Neuronal stem cell (in vitro differentiated cells): ENCODE data around the gene BCO2.

Source experiments
- DNase-seq: peaks from one replicate; pipeline ENCODE4 v3.0.0-alpha.2; 2013; ENCODE audit warnings: low spot score
- H2AFZ ChIP-seq: one replicate; pipeline ENCODE4 v1.6.1; 2013; ENCODE audit warnings: mild to moderate bottlenecking, low read length, inconsistent platforms
- H2AK5ac ChIP-seq: 2 replicates; pipeline ENCODE4 v1.6.1; 2013; ENCODE audit warnings: low read depth, mild to moderate bottlenecking, inconsistent platforms, low read length, moderate library complexity, mixed read lengths
- H2BK120ac ChIP-seq: 2 replicates; pipeline ENCODE4 v1.6.1; 2013; ENCODE audit warnings: low read depth, mild to moderate bottlenecking, inconsistent platforms, low read length, moderate library complexity, mixed read lengths
- H2BK12ac ChIP-seq: one replicate; pipeline ENCODE4 v1.6.1; 2013; ENCODE audit warnings: low read length, inconsistent platforms
- H2BK15ac ChIP-seq: 2 replicates; pipeline ENCODE4 v1.6.1; 2013; ENCODE audit warnings: mild to moderate bottlenecking, low read length, inconsistent platforms, mixed read lengths
- H2BK5ac ChIP-seq: one replicate; pipeline ENCODE4 v1.6.1; 2013; ENCODE audit warnings: inconsistent platforms, mild to moderate bottlenecking, low read length, moderate library complexity
- H3K14ac ChIP-seq: one replicate; pipeline ENCODE4 v1.6.1; 2013; ENCODE audit warnings: low read length, inconsistent platforms
- H3K18ac ChIP-seq: 2 replicates; pipeline ENCODE4 v1.6.1; 2013; ENCODE audit warnings: low read length, inconsistent platforms
- H3K23ac ChIP-seq: 2 replicates; pipeline ENCODE4 v1.6.1; 2013; ENCODE audit warnings: low read depth, mild to moderate bottlenecking, mixed read lengths, low read length, inconsistent platforms; ENCODE audit not compliant: poor library complexity
- H3K27ac ChIP-seq: replicated peaks from 3 replicates; pipeline ENCODE4 v1.5.1; 2013; ENCODE audit warnings: low read length, inconsistent platforms
- H3K27me3 ChIP-seq, 3 experiments: 2 replicates each; pipeline ENCODE4 v1.6.1; 2013; ENCODE audit warnings: low read length in 3 of 3, mild to moderate bottlenecking in 2 of 3, inconsistent platforms in 1 of 3, low read depth in 1 of 3, mixed read lengths in 1 of 3, moderate library complexity in 1 of 3; ENCODE audit not compliant: control insufficient read depth in 3 of 3, insufficient read depth in 3 of 3
- H3K36me3 ChIP-seq, 2 donors: replicated peaks in 1 of 2; 2 replicates each; pipeline ENCODE4 v1.6.1; 2013; ENCODE audit warnings: low read length in 2 of 2; ENCODE audit not compliant: control insufficient read depth in 2 of 2, insufficient read depth in 2 of 2
- H3K4ac ChIP-seq: 2 replicates; pipeline ENCODE4 v1.6.1; 2013; ENCODE audit warnings: inconsistent platforms, mild to moderate bottlenecking, low read length, moderate library complexity
- H3K4me1 ChIP-seq, 2 donors: 1 replicate in 1 of 2; 2 replicates in 1 of 2; pipeline ENCODE4 v1.6.1; 2013; ENCODE audit warnings: low read length in 2 of 2, low read depth in 1 of 2; ENCODE audit not compliant: control insufficient read depth in 2 of 2, insufficient read depth in 1 of 2
- H3K4me2 ChIP-seq: one replicate; pipeline ENCODE4 v1.6.1; 2013; ENCODE audit warnings: mild to moderate bottlenecking, low read length, inconsistent platforms; ENCODE audit not compliant: insufficient read depth, poor library complexity, severe bottlenecking
- H3K4me3 ChIP-seq, 2 donors: 2 replicates each; pipeline ENCODE4 v1.5.1; 2013; ENCODE audit warnings: low read length in 2 of 2, mild to moderate bottlenecking in 2 of 2, inconsistent platforms in 1 of 2, moderate library complexity in 1 of 2
- H3K79me1 ChIP-seq: one replicate; pipeline ENCODE4 v1.6.1; 2013; ENCODE audit warnings: low read depth, mild to moderate bottlenecking, inconsistent platforms, low read length, moderate library complexity
- H3K9ac ChIP-seq: one replicate; pipeline ENCODE4 v1.6.1; 2013; ENCODE audit warnings: mild to moderate bottlenecking, low read depth, low read length, inconsistent platforms; ENCODE audit not compliant: poor library complexity
- H3K9me3 ChIP-seq, 2 donors: replicated peaks in 1 of 2; 2 replicates each; pipeline versions ENCODE3 to v1.6.1; 2013; ENCODE audit warnings: low read length in 2 of 2, mild to moderate bottlenecking in 2 of 2, inconsistent platforms in 1 of 2, low read depth in 1 of 2, mixed read lengths in 1 of 2, moderate library complexity in 1 of 2; ENCODE audit not compliant: control insufficient read depth in 2 of 2, insufficient read depth in 1 of 2
- H4K8ac ChIP-seq: one replicate; pipeline ENCODE4 v1.6.1; 2013; ENCODE audit warnings: low read depth, mild to moderate bottlenecking, inconsistent platforms, low read length, moderate library complexity
- H4K91ac ChIP-seq: one replicate; pipeline ENCODE4 v1.6.1; 2013; ENCODE audit warnings: low read length, low read depth, mild to moderate bottlenecking, inconsistent platforms; ENCODE audit not compliant: poor library complexity
- WGBS, 2 donors: extraction: QIAGEN DNeasy Blood & Tissue Kit; methylation state at CpG; one replicate each; pipeline ENCODE4 v1.1.7; 2013; ENCODE audit warnings: missing lambda C conversion rate in 2 of 2, mixed read lengths in 1 of 2; ENCODE audit not compliant: insufficient read length in 2 of 2, insufficient replicate concordance in 1 of 2; ENCODE audit errors: extremely low coverage in 2 of 2; 5-methylcytosine and 5-hydroxymethylcytosine counted together

BCO2 gene

DNA sequence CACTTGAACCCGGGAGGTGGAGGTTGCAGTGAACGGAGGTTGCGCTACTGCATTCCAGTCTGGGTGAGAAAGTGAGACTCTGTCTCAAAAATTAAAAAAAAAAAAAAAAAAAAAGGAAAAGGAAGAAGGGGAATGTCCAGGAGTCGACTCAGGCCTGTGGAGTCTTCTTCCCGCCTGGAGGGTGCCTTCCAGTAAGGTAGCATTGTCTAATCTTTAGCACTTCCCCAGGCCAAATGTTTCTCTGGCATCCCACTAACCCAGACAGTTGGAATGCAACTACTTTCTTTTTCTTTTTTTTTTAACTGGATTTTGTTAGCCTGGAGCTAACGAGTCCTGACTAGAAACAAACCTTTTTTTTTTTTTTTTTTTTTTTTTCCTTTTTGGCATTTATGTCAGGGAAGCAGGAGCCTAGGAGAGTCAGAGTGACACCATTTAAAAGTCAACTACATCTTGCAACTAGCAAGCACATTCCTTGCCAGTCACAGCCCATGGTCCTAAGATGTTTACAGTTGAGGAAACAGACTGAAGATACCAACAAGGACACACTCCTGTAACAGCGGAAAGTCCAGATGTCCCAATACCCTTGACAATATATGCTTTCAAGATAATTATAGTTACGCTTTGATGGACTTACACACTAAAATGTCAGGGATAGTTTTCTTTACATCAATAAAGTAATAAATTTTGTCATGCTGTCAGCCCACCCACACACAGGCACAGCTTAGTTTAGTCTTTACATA lies 74.7 kb downstream of the BCO2 start:
- H2BK5ac ChIP-seq, result no peak overlapping the region
- no peak overlapping the region for H3K14ac ChIP-seq
- H3K27me3 ChIP-seq, result no peaks in the 10 kb centered on the region
- no peak overlapping the region for H2AFZ ChIP-seq
- no peak overlapping the region for H3K4ac ChIP-seq
- no peak overlapping the region for H3K9ac ChIP-seq
- no peak overlapping the region for H3K27ac ChIP-seq
- H2AK5ac ChIP-seq, result no peak overlapping the region
- H3K79me1 ChIP-seq, result no peaks in the 10 kb centered on the region
- peaks cover 0 to 2% of the 10 kb centered on the region in 2 donors for H3K36me3 ChIP-seq
- no peak overlapping the region for H2BK120ac ChIP-seq
- DNase-seq, result no peak
- no CpG with 5 or more reads among the region's 8 CpGs for WGBS, 2 donors
- no peak overlapping the region for H2BK15ac ChIP-seq
- H2BK12ac ChIP-seq, result no peak overlapping the region
- no peak overlapping the region for H3K4me3 ChIP-seq
- no peak overlapping the region for H4K8ac ChIP-seq
- H3K23ac ChIP-seq, result no peak overlapping the region
- H4K91ac ChIP-seq, result no peak overlapping the region
- peaks cover 0 to 7% of the 10 kb centered on the region in 2 donors for H3K9me3 ChIP-seq
- H3K4me2 ChIP-seq, result no peak overlapping the region
- peaks cover under 1 to 5% of the 10 kb centered on the region in 2 donors for H3K4me1 ChIP-seq
- no peak overlapping the region for H3K18ac ChIP-seq

DNA sequence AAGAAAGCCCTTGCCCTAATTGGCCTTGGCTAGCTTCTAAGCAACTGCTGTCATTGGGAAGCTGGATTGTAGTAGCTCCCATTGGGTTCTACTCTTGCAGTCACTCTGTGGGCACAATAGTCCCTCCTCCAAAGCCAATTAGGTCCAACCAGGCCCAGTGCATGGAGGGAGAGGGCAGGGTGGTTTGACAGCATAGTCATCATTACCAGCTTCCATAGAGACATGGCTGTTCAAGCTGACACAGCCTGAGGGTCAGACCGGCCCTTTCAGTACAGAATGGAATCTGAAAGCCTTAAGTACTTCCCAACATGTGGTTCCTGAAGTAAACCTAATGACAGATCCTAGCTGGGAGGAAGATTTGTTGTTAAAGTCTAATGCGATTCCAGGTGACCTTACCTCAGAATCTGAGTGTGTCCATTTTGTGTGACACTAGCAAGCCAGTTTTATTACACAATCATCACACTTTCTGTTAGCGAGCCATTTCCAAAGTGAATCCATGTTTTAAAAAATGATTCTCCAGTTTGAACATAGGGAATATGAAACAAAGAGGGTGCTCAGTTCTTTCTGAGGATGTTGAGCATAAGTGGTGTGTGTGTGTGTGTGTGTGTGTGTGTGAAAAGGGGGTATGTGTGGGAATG lies 78.4 kb downstream of the BCO2 start:
- no peak overlapping the region for H3K4me2 ChIP-seq
- no peak overlapping the region for H2AFZ ChIP-seq
- peaks cover 5 to 6% of the 10 kb centered on the region in 2 donors for H3K4me1 ChIP-seq
- H3K23ac ChIP-seq, result no peak overlapping the region
- H3K14ac ChIP-seq, result no peak overlapping the region
- H3K9ac ChIP-seq, result no peak overlapping the region
- no peak overlapping the region for H3K4ac ChIP-seq
- no CpG with 5 or more reads among the region's 3 CpGs for WGBS, 2 donors
- H3K18ac ChIP-seq, result no peak overlapping the region
- no peaks in the 10 kb centered on the region for H3K79me1 ChIP-seq
- no peak overlapping the region for H2BK5ac ChIP-seq
- H3K27ac ChIP-seq, result no peak overlapping the region
- H3K36me3 ChIP-seq, result peaks cover 0 to 2% of the 10 kb centered on the region in 2 donors
- peak overlapping the region in 1 of 2 donors; percentile 19 for H3K4me3 ChIP-seq
- H2BK120ac ChIP-seq, result no peak overlapping the region
- H3K27me3 ChIP-seq, result no peaks in the 10 kb centered on the region
- no peak overlapping the region for H2BK12ac ChIP-seq
- no peak for DNase-seq
- no peak overlapping the region for H2AK5ac ChIP-seq
- H4K91ac ChIP-seq, result no peak overlapping the region
- H2BK15ac ChIP-seq, result no peak overlapping the region
- H3K9me3 ChIP-seq, result peaks cover 0 to 6% of the 10 kb centered on the region in 2 donors
- H4K8ac ChIP-seq, result no peak overlapping the region

- no peak overlapping the region for H2BK5ac ChIP-seq
- DNase-seq, result no peak
- no CpG with 5 or more reads among the region's 15 CpGs for WGBS, 2 donors
- no peaks in the 10 kb centered on the region for H3K79me1 ChIP-seq
- H3K27ac ChIP-seq, result no peak overlapping the region
- no peak overlapping the region for H3K14ac ChIP-seq
- no peak overlapping the region for H2AK5ac ChIP-seq
- peak overlapping the region; percentile 51 for H2AFZ ChIP-seq
- H2BK12ac ChIP-seq, result no peak overlapping the region
- H3K9me3 ChIP-seq, result peaks cover 0 to 5% of the 10 kb centered on the region in 2 donors
- no peak overlapping the region for H3K23ac ChIP-seq
- peaks cover 0 to 2% of the 10 kb centered on the region in 2 donors for H3K36me3 ChIP-seq
- no peak overlapping the region for H2BK120ac ChIP-seq
- no peaks in the 10 kb centered on the region for H3K27me3 ChIP-seq
- no peak overlapping the region for H4K91ac ChIP-seq
- no peak overlapping the region for H2BK15ac ChIP-seq
- peaks cover 5 to 6% of the 10 kb centered on the region in 2 donors for H3K4me1 ChIP-seq
- H3K9ac ChIP-seq, result peak overlapping the region; percentile 45
- H3K4me2 ChIP-seq, result no peak overlapping the region
- H4K8ac ChIP-seq, result no peak overlapping the region
- H3K18ac ChIP-seq, result peak overlapping the region; percentile 20
- H3K4me3 ChIP-seq, result peak overlapping the region in 1 of 2 donors; percentile 53
- no peak overlapping the region for H3K4ac ChIP-seq
These were observed 79.9 kb downstream of the BCO2 start for GRCh38 chr11:112255067-112255720.

GRCh38 chr11:112260490-112260889 lies 85.2 kb downstream of the BCO2 start, which contains the start of gene PLET1:
TSS of gene PLET1 (minus strand) at chr11:112260860. CDS start at chr11:112260589, 271 bp downstream.
- H3K4me1 ChIP-seq, result peaks cover 0 to under 1% of the 10 kb centered on the region in 2 donors
- H3K14ac ChIP-seq, result no peak within 1 kb of the TSS
- no peak within 1 kb of the TSS for H3K4ac ChIP-seq
- H2BK15ac ChIP-seq, result no peak within 1 kb of the TSS
- H2BK5ac ChIP-seq, result no peak within 1 kb of the TSS
- no peaks in the 10 kb centered on the region for H3K36me3 ChIP-seq
- no peak within 1 kb of the TSS for H3K4me3 ChIP-seq
- WGBS, 2 donors, result no CpG with 5 or more reads among the region's 2 CpGs
- H3K9ac ChIP-seq, result no peak within 1 kb of the TSS
- H3K9me3 ChIP-seq, result no peaks in the 10 kb centered on the region
- no peak for DNase-seq
- no peak within 1 kb of the TSS for H3K23ac ChIP-seq
- H2BK120ac ChIP-seq, result no peak within 1 kb of the TSS
- no peak within 1 kb of the TSS for H4K8ac ChIP-seq
- H2AFZ ChIP-seq, result no peak within 1 kb of the TSS
- H3K27me3 ChIP-seq, result no peaks in the 10 kb centered on the region
- H3K18ac ChIP-seq, result no peak within 1 kb of the TSS
- H2AK5ac ChIP-seq, result no peak within 1 kb of the TSS
- H3K79me1 ChIP-seq, result no peaks in the 10 kb centered on the region
- H3K4me2 ChIP-seq, result no peak within 1 kb of the TSS
- H2BK12ac ChIP-seq, result no peak within 1 kb of the TSS
- no peak within 1 kb of the TSS for H4K91ac ChIP-seq
- H3K27ac ChIP-seq, result no peak within 1 kb of the TSS
